ENCODE data around the gene CRTC2. TPM values are rescaled to one million over a fixed set of nuclear protein-coding genes. Genes with fewer than 3 reads are reported as not detected.

CRTC2 gene
- total RNA-seq, 1 donor from 2014 or later, result 2.3 TPM

DNA sequence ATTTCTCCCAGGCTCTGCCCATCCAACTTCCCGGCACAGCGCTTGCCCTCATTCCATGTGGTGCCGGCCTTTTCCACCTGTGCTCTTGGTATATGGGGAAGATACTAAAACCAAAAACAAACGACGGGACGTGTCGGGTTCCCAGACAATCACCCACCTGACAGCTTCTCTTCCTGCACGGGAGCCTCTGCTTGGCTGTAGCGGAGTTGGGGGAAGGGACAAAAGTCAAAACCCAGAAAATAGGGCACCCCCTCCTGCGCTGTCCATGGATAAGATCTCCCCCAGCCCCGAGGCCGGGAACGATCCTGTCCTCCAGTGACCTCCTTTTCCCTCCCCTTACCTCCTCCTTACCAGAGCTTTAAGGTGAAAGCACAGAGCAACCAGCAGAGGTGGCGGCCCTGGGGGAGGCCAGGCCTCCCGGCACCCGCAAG, 18.4 kb upstream of the CRTC2 start:
- DNase-seq (ENCODE audit: low read depth in 2 of 2), result no peak

GRCh38 chr1:153973525-153973924, 15.1 kb upstream of the CRTC2 start:
- DNase-seq (ENCODE audit: low read depth in 2 of 2), result no peak

DNA sequence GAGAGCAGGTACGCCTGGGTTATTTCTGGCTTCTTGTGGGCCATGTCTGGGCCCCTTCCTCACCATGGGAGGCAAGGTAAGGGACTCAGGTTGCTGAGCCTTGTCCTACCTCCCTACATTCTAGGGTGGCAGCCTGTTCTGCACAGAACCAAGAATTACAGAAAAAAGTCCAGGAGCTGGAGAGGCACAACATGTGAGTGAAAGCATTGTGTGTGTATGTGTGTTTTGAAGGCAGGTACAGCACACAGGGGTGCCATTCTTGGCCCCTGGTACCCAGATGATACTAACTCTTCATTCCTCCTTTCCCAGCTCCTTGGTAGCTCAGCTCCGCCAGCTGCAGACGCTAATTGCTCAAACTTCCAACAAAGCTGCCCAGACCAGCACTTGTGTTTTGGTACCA, 14.7 kb upstream of the CRTC2 start:
- DNase-seq (ENCODE audit: low read depth in 2 of 2), result no peak

DNA sequence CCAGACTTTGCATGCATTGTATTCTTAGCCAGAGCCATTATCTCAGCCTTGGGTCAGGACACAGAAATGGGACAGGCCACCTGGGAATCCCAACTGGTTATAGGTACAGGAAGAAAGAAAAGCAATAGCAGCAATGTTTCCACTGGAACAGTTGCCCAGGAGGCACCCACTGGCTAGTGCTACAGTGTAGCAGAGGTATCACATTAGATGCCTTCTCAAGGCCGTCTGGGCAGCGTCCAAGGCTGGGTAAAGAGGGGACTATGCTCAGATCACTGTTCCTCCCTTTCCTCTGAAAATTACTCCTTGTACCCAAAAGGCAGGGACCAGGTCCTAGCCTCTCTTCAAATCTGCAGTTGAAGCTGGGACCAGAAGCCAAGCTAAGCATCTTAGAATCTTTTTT, 11.9 kb upstream of the CRTC2 start:
- no peak for DNase-seq (ENCODE audit: low read depth in 2 of 2)

DNA sequence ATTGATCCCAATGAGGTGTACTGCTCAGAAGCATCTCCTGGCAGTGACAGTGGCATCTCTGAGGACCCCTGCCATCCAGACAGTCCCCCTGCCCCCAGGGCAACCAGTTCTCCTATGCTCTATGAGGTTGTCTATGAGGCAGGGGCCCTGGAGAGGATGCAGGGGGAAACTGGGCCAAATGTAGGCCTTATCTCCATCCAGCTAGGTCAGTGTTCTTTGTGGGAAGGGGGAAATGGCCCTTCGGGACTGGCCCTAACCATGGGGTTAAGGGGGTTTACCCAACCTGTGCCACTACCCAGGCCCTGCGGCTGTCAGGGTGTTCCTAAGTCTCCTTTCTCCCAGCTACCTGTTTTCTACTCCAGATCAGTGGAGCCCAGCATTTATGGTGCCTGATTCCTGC, 10.6 kb upstream of the CRTC2 start:
- DNase-seq (ENCODE audit: low read depth in 2 of 2), result no peak

DNA sequence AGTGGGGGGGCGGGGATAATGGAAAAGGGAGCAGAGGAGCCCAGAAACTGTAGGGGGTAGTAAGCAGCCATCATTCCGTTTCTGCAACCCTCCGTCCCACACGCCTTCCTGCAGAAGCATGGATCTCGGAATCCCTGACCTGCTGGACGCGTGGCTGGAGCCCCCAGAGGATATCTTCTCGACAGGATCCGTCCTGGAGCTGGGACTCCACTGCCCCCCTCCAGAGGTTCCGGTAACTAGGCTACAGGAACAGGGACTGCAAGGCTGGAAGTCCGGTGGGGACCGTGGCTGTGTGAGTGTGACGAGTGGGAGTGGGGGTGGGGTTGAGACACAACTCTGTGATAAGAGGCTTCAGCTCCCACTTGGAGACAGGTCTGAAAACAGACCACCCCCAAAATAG, 10.0 kb upstream of the CRTC2 start:
- no peak for DNase-seq (ENCODE audit: low read depth in 2 of 2)

DNA sequence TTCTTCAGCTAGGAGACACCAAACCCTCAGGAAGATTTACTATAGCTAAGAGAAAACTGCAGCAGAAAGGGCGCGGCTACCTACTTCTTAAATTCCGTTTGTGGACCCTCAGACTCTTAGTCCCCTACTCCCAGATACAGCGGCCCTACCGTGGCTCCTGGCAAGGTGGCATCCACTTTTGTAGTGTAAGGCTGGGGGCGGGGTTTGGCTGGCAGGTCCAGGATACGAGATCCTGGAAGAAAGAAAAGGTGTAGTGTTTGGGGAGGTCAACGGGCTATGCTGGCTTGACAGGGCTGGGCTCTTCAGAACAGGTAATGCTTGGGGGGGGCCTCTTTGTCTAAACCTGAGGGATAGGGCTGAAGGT, 9.6 kb upstream of the CRTC2 start:
- DNase-seq (ENCODE audit: low read depth in 2 of 2), result no peak

DNA sequence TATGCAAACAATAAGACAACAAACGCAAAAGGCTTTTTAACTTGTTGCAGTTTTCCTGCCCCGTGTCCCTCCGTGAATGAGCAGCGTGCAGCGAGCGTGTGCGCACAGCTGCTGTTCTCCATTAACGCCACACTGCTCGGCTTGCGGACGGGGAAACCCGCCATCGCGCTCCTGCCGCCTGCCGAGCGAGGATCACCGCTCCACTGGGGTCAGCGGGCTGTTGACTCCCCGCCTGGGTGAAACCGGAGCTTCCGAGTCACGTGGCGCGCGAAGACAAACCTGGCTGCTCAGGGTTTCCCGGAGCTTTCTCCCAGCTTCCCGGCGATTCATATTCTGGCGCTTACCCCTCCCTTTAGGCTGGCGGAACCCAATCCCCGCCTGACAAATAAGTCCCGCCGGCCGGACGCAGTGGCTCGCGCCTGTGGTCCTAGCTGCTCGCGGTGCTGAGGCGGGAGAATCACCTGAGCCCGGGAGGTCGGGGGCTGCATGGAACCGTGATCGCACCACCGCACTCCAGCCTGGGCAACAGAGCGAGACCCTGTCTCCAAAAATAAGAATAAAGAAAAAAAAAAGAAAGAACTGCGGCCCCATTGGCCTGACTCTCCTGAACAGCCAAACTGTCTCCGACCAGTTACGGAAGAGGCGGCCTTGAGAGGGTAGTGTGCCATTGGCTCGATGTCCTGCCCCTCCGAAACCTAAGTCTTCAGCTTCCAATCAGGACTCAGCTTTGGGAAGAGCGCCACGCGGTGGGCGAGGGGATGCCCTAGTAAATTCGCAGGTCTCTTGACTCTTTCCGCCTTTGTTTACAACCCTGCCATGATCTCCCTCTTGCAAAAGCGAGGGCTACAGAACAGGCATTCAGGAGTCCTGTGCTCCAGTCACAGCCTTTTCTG, 8.9 kb upstream of the CRTC2 start, which contains the start of gene CREB3L4:
Gene CREB3L4 (plus strand): TSS at position 796 of the 893 bp plus-strand sequence. CDS start 624 bp downstream, outside the sequence.
- DNase-seq (ENCODE audit: low read depth in 2 of 2), result peak; percentile 95 to 99

GRCh38 chr1:153963850-153964331, 5.5 kb upstream of the CRTC2 start:
- peak in 1 of 2 donors; percentile 45 for DNase-seq (ENCODE audit: low read depth in 2 of 2)

GRCh38 chr1:153963030-153963849, 4.8 kb upstream of the CRTC2 start, which contains the start of gene SLC39A1:
Gene SLC39A1, minus strand, starts transcription at chr1:153963537. Its CDS starts 822 bp downstream, at chr1:153962715.
- peak; percentile 94 to 98 for DNase-seq (ENCODE audit: low read depth in 2 of 2)

DNA sequence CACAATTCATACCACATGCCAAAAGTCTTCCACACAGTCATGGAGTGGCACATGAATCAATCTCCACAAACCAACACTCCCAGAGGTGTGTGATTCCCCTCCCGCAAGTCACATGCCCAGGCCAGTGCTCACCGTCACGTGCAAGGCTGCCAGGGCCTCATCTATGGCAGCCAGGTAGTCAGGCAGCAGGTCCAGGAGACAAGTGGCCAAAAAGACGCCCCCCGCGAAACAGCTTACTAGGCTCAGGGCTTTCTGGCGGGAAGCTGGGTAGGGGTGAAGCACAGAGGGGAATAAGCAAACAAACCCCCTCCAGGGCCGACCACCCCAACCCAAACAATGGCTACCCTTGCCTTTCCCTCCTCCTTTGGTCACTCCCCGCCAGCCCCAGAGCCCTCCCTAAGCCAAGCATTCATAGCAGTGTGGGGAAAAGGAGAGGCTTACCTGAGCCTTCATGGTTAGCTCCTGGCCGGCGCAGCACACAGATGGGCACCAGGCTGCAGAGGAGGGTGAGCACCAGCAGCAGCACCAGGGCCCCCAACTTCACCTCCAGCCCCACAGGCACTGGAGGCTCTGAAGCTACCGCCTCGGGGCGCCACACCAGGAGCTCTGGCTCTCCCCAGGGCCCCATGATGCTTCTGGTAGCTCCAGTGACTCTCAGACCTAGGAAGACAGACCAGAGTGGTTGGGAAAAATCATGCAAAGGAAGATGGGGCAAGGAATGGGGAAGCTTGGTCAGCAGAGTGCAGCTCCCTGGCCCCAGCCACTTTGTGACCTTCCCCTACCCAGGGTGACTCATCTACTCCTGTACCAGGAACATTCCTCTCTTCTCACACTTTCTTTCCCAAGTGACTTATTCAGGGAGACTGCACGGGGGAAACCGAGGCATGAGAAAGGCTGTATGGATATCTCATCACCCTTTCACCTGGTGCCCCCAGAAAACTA, 3.9 kb upstream of the CRTC2 start:
- peak in 1 of 2 donors; percentile 58 for DNase-seq (ENCODE audit: low read depth in 2 of 2)

DNA sequence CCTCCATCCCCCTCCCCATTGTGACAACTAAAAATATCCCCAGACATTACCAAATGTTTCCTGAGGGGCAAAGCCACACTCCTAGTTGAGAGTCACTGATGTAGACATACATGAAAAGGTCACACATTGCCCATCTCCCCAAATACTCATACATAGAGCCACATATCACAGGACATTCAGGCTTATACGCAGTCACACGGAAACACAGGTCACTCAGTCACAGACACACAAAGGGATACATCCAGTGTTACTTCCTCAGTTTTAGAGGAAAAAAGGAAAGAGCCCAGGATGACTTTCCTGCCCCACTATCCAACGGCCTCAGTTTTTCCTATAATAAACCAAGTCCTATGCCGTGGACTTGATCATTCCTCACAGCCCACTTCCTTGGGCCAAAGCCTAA, 3.0 kb upstream of the CRTC2 start:
- DNase-seq (ENCODE audit: low read depth in 2 of 2), result peak; percentile 19 to 55

- no peak for DNase-seq (ENCODE audit: low read depth in 2 of 2)
Observed at GRCh38 chr1:153960206-153960605, 1.8 kb upstream of the CRTC2 start.

DNA sequence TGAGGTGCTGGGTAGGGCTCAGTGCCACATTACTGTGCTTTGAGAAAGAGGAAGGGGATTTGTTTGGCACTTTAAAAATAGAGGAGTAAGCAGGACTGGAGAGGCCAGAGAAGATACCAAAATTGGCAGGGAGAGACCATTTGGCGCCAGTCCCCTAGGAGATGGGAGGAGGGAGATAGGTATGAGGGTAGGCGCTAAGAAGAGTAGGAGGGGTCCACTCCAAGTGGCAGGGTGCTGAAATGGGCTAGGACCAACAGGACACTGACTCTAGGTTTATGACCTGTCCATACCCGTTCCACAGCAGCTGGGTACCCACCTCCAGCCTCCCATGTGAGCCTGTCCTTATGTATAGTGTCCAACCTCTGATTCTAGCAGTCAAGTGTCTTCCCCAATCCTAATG, 1.0 kb upstream of the CRTC2 start:
- no peak for DNase-seq (ENCODE audit: low read depth in 2 of 2)

GRCh38 chr1:153958961-153959260, 499 bp upstream of the CRTC2 start:
- no peak for DNase-seq (ENCODE audit: low read depth in 2 of 2)

DNA sequence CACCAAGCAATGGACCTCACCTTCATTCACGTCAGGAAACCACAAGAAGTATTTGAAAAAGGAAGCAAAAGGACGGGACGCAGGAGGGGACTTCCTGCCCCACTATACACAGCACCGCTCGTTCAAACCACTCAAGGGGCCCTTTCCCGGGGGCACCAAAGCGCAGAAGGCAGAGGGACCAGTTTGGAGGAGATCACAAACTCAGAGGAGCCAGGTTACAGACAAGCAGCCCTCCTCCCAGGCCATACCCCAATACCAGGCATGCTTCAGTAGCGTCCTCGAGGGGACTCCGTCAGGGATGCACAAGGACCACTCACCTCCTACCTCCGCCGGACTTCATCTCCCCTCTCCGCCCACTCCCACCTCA, 685 bp downstream of the CRTC2 start:
- DNase-seq (ENCODE audit: low read depth in 2 of 2), result peak in 1 of 2 donors; percentile 14

- no peak for DNase-seq (ENCODE audit: low read depth in 2 of 2)
Observed at GRCh38 chr1:153956997-153957715, 1.3 kb downstream of the CRTC2 start.

DNA sequence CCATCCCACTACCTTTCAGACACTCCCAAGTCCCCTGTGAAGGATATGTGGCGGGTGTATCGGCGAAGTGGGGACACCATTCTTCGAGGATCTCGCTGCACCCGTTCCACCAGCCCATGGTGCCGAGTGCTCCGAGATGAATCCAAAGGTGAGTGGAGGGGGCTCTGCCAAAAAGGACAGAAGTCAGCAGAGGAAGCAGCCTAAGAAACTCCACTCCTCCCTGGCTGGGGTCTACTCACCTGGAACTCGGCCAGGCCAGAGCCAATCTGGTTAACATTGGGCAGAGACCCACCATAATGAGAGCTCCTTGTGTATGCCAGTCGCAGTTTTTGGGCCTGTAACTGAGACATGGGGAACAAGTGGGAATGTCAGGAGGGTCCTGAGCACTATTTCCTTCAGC, 3.6 kb downstream of the CRTC2 start:
- DNase-seq (ENCODE audit: low read depth in 2 of 2), result no peak

DNA sequence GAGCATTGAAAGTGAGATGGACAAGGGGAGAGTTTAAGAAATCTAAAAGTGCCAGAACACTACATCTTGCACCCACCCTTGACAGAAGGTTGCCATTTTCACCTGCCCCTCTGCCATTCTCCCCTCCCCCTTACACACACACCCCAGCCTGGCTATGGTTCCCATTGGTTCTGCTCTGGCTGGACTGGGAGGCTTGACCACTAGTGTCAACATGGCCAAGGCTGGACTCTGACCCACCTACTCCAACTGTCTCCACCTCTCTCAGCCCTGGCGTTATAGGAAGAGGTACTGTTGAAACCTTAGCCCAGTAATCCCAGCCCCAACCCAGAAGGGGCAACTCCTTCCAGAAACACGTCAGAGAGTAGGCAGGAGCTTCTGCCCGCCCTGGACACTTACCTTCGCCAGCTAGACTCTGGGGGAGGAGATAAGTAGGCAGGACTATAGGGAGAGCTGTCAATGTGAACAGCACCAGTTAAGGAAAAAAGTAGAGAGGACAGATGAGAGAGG, 4.5 kb downstream of the CRTC2 start:
- no peak for DNase-seq (ENCODE audit: low read depth in 2 of 2)

- no peak for DNase-seq (ENCODE audit: low read depth in 2 of 2)
Observed at GRCh38 chr1:153951801-153952200, 6.6 kb downstream of the CRTC2 start.

Measured in dermis microvascular lymphatic vessel endothelial cell (primary cell).